Measurements from ENCODE around the gene CCNB2.
"Not testable (repeated sequence)": the region's sequence is repeated elsewhere in the genome, so short reads cannot be mapped to it uniquely, and the experiment has no call there.

The CCNB2 gene

DNA sequence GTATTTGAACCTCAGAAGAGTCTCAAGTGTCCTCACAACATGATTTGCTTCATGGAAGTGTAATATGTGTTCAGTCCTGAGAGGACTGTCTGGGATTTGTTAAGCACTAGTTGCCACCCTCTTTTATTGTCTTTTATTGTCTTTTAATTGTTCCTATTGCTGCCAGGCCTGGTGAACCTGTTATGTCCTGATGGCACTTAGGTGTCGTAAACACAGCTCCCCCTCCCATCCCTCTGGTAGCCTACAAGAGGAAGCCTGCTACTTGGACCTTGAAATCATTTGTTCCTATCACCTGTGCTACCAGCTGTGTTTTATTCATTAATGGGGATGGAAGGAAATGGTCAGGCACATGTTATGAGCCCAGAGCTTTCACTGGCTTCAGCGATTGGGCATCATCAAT lies 19.3 kb downstream of the CCNB2 start:
- DNase-seq = no peak
- Mint-ChIP-seq H3K27me3 (ENCODE audit: low read depth, poor library complexity) (no peaks in the 10 kb centered on the region), H3K4me3 (no peak overlapping the region), H3K4me1 (no peaks in the 10 kb centered on the region), H3K27ac (no peak overlapping the region), H3K36me3 (ENCODE audit: low read depth) (peaks cover 88% of the 10 kb centered on the region), H3K9me3 (peaks cover 42% of the 10 kb centered on the region)
- TF ChIP-seq, protein P1, sequence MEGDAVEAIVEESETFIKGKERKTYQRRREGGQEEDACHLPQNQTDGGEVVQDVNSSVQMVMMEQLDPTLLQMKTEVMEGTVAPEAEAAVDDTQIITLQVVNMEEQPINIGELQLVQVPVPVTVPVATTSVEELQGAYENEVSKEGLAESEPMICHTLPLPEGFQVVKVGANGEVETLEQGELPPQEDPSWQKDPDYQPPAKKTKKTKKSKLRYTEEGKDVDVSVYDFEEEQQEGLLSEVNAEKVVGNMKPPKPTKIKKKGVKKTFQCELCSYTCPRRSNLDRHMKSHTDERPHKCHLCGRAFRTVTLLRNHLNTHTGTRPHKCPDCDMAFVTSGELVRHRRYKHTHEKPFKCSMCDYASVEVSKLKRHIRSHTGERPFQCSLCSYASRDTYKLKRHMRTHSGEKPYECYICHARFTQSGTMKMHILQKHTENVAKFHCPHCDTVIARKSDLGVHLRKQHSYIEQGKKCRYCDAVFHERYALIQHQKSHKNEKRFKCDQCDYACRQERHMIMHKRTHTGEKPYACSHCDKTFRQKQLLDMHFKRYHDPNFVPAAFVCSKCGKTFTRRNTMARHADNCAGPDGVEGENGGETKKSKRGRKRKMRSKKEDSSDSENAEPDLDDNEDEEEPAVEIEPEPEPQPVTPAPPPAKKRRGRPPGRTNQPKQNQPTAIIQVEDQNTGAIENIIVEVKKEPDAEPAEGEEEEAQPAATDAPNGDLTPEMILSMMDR (IDR thresholded peaks at IDR 0.05) = no peak

DNA sequence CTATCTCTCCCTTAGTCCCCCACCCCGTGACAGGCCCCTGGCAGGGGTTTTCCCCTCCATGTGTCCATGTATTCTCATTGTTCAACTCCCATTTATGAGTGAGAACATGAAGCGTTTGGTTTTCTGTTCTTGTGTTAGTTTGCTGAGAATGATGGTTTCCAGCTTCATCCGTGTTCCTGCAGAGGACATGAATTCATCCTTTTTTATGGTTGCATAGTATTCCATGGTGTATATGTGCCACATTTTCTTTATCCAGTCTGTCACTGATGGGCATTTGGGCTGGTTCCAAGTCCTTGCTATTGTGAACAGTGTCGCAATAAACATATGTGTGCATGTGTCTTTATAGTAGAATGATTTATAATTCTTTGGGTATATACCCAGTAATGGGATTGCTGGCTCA lies 20.7 kb downstream of the CCNB2 start:
- Mint-ChIP-seq H3K9me3 (peaks cover 56% of the 10 kb centered on the region), H3K36me3 (ENCODE audit: low read depth) (peaks cover 91% of the 10 kb centered on the region)
- not testable (repeated sequence) for DNase-seq; H3K27ac Mint-ChIP-seq; H3K27me3 Mint-ChIP-seq (ENCODE audit: low read depth, poor library complexity); H3K4me1 Mint-ChIP-seq; H3K4me3 Mint-ChIP-seq

DNA sequence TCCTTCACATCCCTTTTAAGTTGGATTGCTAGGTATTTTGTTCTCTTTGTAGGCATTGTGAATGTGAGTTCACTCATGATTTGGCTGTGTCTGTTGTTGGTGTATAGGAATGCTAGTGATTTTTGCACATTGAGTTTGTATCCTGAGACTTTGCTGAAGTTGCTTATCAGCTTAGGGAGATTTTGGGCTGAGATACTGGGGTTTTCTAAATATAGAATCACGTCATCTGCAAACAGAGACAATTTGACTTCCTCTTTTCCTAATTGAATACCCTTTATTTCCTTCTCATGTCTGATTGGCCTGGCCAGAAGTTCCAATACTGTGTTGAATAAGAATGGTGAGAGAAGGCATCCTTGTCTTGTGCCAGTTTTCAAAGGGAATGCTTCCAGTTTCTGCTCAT lies 22.3 kb downstream of the CCNB2 start:
- not testable (repeated sequence) for DNase-seq; H3K27me3 Mint-ChIP-seq (ENCODE audit: low read depth, poor library complexity); H3K4me3 Mint-ChIP-seq; H3K4me1 Mint-ChIP-seq; H3K27ac Mint-ChIP-seq
- Mint-ChIP-seq H3K9me3 (peaks cover 58% of the 10 kb centered on the region), H3K36me3 (ENCODE audit: low read depth) (peaks cover 98% of the 10 kb centered on the region)

DNA sequence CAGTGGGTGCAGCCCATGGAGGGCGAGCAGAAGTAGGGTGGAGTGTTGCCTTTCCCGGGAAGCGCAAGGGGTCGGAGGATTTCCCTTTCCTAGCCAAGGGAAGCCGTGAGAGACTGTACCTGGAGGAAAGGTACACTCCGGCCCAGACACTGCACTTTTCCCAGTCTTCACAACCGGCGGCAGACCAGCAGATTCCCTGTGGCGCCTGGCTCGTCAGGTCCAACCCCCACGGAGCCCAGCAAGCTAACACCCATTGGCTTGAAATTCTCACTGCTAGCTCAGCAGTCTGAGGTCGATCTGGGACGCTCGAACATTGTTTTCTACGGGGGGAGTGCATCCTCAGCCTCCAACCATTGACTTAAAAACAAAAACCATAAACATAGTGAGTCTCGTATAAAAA lies 26.5 kb downstream of the CCNB2 start:
- H3K27ac Mint-ChIP-seq = no peak overlapping the region
- DNase-seq = no peak
- H3K27me3 Mint-ChIP-seq (ENCODE audit: low read depth, poor library complexity) = no peaks in the 10 kb centered on the region
- H3K36me3 Mint-ChIP-seq (ENCODE audit: low read depth) = peaks cover 98% of the 10 kb centered on the region
- TF ChIP-seq, protein P1 (IDR thresholded peaks at IDR 0.05) = no peak
- H3K4me1 Mint-ChIP-seq = peaks cover 6% of the 10 kb centered on the region
- peaks cover 44% of the 10 kb centered on the region for H3K9me3 Mint-ChIP-seq
- no peak overlapping the region for H3K4me3 Mint-ChIP-seq

DNA sequence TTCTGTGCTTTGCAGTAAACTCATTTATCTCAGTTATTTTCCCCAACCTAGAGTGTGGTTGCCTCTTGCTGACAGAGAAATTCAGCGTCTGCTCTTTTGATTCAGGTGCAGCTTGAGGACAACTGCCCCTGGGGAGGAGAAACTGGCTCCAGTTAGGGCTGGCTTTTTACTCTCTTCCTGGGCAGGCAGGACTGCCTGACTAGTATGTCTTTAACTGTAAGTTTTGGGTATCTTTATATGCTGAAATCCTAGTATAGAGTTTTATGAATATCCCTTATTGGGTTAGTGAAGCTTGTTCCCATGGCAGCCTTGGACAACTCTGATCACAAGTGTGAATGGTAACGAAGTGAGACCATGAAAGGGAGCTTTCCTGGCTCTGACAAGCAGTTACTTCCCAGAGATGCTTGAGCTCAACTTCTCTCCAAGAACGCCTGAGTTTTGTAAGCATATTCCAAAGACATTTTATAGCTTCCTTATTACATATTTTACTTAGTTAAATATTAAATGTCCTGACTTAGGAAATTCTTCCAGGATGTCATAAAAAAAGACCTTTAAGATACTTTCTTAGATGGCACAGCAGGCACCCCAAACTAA lies 27.1 kb downstream of the CCNB2 start:
- TF ChIP-seq, protein P1 (IDR thresholded peaks at IDR 0.05) = no peak
- no peak for DNase-seq
- Mint-ChIP-seq H3K27ac (no peak overlapping the region), H3K36me3 (ENCODE audit: low read depth) (peaks cover 97% of the 10 kb centered on the region), H3K27me3 (ENCODE audit: low read depth, poor library complexity) (no peaks in the 10 kb centered on the region), H3K4me3 (no peak overlapping the region), H3K4me1 (peaks cover 6% of the 10 kb centered on the region), H3K9me3 (peaks cover 37% of the 10 kb centered on the region)

DNA sequence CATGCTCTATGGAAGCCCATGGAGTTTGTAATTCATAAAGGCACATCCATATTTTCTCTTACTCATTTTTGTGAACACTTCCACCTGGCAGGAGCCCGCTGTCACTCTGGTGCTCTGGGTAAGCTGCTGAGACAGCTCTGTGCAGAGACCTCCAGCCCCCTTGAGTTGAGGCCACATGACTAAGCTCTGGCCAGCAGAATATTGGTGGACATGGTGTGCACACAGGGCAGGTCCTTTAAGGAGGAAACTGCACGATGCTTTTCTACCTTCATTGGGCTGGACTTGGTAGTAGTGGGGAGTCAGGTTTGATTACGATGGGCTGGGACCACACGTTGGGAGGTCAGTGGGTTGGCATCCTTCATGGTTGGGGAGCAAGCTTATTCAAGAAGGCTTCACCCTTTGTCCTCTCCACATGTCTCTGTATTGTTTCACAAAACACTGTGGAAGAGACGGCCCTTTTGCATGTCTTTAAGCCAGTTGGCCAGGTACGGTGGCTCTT lies 29.0 kb downstream of the CCNB2 start:
- Mint-ChIP-seq H3K27me3 (ENCODE audit: low read depth, poor library complexity) (no peaks in the 10 kb centered on the region), H3K9me3 (peaks cover 18% of the 10 kb centered on the region), H3K27ac (no peak overlapping the region), H3K4me3 (no peak overlapping the region), H3K4me1 (peaks cover 6% of the 10 kb centered on the region), H3K36me3 (ENCODE audit: low read depth) (peaks cover 97% of the 10 kb centered on the region)
- TF ChIP-seq, protein P1 (IDR thresholded peaks at IDR 0.05) = no peak
- no peak for DNase-seq

DNA sequence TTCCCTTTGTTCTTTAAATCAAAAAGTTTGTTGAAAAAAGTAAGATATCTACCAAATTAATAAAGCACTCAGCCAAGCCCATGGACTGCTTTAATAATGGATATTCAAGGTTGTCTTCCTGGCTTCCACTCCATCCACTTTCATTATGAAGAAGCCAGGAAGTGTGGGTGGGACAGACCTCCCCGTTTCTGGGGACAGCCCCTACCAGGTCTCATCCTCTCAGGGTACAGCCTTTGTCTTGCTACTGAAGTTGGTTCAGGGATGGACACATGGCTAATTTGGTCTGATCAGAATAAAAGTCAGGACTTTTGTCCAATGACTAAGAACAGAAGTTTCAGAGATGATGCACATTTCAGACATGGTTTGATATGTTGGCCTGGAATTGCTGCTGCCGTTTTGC lies 32.6 kb downstream of the CCNB2 start:
- Mint-ChIP-seq H3K27ac (peak overlapping the region; percentile 62), H3K36me3 (ENCODE audit: low read depth) (peaks cover 88% of the 10 kb centered on the region), H3K9me3 (no peaks in the 10 kb centered on the region), H3K4me3 (no peak overlapping the region), H3K27me3 (ENCODE audit: low read depth, poor library complexity) (no peaks in the 10 kb centered on the region), H3K4me1 (peaks cover 6% of the 10 kb centered on the region)
- TF ChIP-seq, protein P1 (IDR thresholded peaks at IDR 0.05) = no peak
- no peak for DNase-seq
